ENCODE measurements around the gene EPGN. TPM values are rescaled to one million over a fixed set of nuclear protein-coding genes. Genes with fewer than 3 reads are reported as not detected.

The EPGN gene
- total RNA-seq, 1 donor from 2014 or later: 5.3 TPM

DNA sequence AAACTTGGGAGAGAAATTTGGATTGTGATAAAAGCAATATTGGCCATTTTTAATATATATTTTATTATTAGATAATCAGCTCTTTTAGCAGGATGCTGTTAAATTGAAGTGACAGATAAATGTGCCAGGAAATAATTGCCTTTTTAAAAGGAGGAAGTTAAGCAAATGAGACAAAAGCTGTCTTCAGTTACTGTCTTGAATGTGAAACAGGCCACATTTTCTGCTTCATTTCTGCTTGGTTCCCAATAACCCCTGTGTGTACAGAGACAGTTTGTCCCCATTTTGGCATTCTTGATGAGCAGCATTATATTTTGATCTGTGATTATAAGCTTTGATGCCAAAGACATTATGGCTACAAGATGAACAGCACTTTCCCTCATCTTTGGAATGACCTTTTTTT, 953 bp downstream of the EPGN start:
- no peak for DNase-seq (ENCODE audit: low read depth)

DNA sequence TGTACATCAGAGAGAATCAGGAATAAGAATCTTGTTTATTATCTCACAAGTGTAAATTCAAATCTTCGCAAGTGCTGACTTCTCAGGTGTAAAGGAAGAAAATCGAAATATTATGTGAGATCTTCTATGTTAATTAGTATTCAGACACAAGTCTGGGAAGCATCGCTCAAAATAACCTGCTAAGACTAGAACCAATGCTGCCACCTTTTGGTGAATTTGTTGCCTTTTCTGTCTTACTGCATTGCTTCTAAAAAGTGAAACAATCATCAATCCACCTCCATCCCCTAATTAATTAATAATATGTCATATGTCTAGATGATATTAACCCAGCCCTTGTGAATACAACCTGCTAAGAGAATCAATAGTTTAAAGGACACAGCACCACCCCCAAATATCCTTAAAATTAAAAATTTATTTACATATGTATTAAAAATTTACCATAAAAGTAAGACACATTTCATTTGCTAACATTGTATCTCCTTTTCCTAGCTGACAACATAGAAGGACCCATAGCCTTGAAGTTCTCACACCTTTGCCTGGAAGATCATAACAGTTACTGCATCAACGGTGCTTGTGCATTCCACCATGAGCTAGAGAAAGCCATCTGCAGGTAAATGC, 3.5 kb downstream of the EPGN start:
- peak; percentile 76 for DNase-seq (ENCODE audit: low read depth)

DNA sequence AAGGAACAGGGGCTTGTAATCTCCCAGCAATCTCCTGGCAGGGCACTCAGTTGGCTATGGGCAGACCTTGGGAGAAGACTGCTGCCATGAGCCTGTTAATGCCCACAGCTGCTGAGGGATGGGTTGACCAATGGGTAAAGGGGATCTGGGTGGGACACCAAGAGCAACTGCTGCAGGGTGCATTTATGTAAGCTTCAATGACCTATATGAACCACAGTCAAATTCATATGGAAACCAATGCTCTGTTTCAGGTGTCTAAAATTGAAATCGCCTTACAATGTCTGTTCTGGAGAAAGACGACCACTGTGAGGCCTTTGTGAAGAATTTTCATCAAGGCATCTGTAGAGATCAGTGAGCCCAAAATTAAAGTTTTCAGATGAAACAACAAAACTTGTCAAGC, 6.1 kb downstream of the EPGN start:
- no peak for DNase-seq (ENCODE audit: low read depth)

DNA sequence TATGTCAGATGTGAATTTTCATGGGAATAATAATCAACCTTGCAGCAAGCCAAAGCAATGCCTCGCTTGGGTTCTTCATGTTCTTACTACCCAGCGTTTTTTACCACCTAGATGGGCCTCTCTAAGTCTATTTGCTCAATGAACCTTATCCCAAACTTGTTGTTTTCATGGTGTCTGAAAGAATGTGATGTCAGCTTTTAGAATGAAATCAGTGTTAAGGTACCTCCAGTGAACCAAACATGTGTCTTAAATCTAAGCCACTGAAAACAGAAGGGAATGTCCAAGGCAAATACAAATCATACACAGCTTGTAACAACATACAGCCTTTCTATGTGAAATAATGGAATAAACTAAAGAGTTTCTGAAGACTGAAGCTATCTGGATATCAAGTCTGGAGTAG, 6.7 kb downstream of the EPGN start:
- no peak for DNase-seq (ENCODE audit: low read depth)

DNA sequence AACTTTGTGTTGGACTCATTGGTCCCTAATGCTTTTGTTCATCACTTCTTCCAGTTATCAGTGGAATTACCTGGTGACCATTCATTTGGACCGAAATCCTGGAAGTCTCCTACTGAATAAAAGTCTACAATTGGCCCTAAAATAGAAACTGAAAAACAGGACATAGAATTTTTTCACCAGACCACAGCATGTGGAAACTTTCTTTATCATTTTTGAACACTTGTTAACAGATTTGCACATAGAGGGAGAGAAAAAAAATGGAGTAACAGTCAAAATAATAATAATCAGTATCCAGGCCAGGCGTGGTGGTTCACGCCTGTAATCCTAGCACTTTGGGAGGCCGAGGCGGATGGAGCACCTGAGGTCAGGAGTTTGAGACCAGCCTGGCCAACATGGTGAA, 7.1 kb downstream of the EPGN start:
- DNase-seq (ENCODE audit: low read depth): no peak

DNA sequence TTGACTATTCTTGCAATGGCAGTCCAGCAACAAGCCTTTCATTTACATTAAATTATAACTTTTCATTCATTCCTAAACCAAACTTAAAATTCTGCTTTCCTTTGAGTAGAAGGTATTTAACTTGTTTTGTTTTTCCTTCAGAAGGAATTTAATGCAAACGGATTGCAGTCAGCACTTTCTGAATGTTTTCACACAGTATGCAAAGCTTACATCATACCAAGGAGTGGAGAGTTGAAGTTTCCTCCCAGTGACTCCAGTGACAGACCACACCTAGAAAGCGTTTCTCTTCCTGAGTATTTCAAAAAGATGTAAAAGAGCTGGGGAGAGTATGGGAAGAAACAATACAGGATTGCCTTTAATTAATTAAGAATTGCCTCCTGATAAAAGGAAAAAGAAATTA, 8.1 kb downstream of the EPGN start:
- no peak for DNase-seq (ENCODE audit: low read depth)

DNA sequence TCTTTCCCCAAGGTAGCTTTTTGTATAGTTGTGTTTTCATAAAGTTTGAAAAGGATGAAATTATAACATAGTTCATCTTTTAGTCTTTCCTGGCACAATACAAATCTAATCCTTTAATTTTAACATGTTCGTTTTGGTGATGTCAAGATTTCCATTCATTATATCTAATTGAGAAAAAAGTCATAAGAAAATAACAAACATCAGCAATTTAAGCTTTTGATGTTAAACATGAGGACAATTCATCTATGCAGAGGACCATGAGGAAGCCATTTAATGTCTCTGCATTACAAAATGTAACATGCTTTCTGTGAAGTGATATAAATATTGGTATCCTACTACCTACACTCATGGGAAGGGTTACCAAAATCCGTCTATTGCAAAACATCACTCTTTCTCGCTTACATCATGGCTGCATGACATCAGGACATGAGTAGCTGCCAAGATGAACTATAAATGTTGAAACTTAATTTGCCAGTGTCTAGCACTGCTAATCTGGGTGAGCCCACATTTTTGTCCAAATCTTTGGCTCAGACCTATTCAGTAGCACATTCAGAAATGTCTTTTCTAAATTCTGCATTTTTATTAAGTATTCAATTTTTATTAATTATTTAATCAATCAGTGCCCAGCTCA, 9.5 kb downstream of the EPGN start:
- no peak for DNase-seq (ENCODE audit: low read depth)

DNA sequence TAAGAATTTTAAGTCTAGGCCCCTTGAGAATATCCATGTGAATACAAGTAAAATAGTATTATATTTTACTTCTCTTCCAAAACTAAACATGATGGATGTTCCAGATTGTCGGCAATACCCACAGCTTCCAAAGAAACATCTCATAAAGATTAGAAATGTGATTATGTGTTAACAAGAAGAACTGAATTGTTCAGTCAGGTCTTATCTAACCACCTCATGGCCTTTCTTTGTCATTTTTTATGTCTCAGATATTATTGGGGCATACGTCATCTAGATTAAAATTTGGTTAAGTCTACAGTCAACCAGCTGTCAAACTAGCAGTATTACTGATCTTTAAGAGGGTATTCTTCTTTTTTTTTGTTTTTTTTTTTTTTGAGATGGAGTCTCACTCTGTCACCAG, 10.0 kb downstream of the EPGN start:
- no peak for DNase-seq (ENCODE audit: low read depth)

DNA sequence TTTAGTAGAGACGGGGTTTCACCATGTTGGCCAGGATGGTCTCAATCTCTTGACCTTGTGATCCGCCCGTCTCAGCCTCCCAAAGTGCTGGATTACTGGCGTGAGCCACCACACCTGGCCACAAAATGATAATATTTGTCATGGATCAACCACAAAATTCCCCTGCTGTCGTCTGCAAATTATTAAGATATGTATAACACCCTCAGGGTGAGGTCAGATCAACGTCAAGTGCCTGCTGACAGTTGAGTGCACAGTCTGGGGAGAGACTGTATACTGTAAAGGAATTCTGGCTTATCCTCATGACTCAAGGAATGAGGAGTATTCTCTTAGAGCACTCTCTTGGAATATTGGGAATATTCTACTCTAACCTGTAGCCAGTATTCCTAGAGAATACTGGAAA, 11.2 kb downstream of the EPGN start:
- no peak for DNase-seq (ENCODE audit: low read depth)

DNA sequence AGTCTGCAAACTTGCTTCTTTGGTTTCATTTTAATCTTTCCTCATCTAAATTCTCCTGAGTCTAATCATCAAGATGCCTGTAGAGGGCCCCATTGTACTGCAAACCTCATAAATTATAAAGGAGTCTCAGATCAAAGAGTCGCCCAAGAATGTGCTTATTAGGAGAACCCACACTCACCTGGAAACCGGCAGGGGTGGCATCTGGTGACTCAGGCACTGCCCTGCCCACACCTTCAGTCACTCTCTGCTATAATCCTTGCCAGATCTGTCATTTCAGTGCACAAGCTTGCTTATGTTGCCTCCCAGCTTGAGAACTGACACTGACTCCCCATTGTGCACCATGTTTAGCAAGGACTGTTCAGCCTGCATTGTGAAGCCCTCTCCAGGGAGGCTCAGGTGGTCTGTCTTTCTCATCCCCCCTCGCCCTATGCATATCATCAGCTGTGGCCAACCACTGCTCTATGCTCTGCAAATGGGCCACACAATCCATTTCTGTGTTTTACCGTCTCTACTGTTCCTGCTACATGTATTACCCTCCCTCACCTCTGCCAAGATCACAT, 12.4 kb downstream of the EPGN start:
- DNase-seq (ENCODE audit: low read depth): peak; percentile 86

DNA sequence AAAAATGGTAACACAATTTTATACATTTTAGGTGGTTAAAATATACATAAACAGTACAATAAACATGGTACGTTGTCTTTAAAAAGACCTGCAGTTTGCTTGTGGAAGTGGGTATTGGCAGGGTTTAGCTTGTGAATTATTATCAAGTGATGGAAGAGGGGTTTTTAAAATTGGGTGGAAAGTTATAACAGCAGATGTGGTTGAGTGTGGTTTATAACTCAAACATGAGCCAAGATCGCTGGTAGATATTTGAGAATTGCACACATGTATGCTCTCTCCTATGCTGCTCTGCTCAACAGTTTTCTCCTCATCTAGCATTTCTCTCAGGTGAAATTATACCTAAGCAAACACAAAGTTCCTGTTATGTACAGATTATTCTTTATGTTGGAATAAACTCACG, 14.0 kb downstream of the EPGN start:
- DNase-seq (ENCODE audit: low read depth): no peak

DNA sequence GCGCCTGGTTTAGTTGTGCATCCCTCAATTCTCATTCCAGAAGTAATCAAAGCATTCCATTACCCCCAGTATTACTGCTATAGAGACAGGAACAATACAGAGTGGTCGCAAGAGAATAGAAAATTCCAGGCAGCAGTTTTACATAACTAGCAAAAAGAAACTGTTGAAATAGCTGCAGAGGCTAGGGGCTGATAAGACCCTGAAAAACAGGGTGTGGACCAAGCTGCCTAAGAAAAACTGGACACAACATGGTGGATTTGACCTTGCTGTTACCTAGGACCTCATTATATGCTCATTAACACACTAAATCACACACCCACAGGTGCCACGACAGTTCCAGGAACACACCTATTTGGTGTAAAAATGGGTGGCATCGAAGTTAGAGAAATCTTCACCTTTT, 15.4 kb downstream of the EPGN start:
- no peak for DNase-seq (ENCODE audit: low read depth)

DNA sequence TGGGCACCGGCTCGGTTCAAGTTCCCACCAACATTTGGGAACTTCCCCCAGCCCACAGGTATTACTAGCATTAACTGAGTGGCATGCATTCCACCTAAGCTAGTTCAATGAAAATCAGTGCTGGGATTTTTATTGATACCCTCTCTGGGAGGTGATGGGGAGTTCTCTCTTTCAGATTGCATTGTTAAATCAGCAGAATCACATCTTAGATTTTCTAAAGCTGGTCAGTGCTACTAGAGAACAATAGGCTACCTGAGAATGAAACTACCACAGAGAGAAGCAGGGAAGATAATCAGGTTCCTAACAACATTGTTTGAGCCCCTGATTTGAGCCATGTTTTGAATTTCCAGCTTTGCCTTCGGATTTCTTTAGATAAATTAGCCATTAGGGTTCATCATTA, 16.0 kb downstream of the EPGN start:
- no peak for DNase-seq (ENCODE audit: low read depth)

DNA sequence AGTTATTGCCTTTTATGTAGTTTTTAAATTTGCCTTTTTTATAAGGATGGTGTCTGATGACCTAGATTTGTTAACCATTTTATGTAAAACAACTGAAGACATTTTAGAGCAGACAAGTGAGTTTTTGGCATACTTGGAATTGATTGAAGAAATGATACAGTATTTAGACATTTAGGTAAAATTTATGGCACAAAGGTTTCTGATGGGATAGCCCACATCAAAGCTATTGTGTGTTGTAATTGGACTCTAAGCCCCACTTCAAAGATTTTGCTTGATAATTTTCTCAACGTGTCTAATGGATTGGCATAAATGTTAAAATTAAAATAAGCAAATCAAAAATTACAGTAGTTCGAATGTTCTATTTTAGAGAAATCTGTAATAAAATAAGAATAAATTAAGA, 17.6 kb downstream of the EPGN start:
- no peak for DNase-seq (ENCODE audit: low read depth)

DNA sequence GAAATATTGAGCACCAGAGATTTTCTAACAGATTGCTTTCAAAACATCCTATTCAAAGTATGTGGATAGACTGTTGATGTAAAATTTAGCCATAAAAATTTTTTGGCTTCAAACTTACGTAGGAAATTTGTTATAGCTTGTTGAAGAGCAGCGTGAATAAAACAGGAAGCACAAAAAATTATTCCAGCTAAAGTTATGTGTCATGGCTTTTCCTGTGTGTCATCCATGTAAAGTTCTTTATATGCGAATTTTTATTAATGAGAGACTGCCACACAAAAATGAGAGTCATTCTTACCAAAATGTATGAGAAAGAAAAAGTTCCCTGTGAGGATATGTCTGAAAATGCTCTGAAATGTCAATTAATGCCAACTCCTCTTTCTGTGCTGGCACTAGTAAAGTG, 19.5 kb downstream of the EPGN start:
- no peak for DNase-seq (ENCODE audit: low read depth)

DNA sequence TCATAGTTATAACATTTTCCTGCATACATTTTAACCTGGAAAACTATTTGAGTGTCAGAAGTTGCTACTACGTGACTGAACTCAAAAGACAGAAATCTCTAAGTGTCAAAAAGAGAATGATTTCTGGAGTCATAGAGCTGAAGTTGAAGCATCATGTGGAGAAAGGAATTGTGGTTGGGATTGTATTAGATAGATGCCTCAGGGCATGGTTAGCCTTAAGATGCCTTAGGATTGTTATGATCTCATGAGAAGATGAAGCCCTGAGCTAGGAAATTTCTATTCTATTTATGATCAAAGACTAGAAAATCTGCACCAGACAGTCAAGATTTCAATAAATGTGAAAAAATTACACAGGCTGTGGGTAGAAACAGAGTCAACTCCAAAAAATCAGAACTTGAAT, 20.2 kb downstream of the EPGN start:
- no peak for DNase-seq (ENCODE audit: low read depth)

DNA sequence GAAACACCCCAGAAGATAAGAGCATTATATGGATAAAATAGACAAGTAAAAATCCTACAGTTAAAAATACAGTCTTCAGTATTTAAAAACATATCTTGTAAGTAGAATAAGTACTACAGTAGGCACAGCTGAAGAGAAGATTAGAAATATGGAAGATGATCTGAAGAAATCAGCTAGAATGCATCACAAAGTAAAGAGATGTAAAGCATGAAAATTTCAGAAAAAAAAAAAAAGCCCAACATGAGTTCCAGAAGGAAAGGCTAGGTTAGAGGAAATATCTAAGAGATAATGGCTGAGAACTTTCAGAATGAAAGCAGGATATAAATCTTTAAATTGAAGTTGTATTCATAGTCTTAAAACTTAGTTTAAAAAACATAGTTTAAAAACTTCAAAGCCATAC, 21.0 kb downstream of the EPGN start:
- DNase-seq (ENCODE audit: low read depth): no peak

DNA sequence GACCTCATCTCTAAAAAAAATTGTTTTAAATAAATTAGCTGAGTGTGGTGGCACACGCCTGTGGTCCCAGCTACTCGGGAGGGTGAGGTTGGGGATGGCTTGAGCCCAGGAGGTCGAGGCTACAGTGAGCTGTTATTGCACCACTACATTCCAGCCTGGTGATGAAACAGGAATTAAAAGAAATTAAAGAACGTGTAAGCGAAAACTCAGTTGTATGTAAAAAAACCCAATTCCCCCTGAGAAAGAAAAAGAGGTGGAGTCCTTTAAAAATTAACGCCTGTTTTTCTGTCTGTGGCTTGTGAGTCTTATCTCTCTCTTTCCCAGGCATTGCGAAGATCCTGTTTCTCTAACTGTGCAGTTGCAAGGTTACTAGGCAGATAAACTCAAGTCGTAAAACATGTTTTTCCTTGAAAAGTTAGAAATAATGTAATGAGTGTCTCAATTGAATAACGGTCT, 22.1 kb downstream of the EPGN start:
- DNase-seq (ENCODE audit: low read depth): no peak

DNA sequence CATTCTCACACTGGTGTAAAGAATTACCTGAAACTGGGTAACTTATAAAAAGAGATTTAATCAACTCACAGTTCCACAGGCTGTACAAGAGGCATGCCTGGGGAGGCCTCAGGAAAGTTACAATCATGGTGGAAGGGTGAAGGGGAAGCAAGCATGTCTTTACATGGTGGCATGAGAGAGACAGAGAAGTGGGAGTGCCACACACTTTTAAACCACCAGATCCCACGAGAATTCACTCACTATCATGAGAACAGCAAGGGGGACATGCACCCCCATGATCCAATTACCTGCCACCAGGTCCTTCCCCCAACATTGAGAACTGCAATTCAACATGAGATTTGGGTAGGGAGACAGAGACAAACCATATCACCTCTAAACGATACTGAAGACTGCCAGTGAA, 23.0 kb downstream of the EPGN start:
- no peak for DNase-seq (ENCODE audit: low read depth)

DNA sequence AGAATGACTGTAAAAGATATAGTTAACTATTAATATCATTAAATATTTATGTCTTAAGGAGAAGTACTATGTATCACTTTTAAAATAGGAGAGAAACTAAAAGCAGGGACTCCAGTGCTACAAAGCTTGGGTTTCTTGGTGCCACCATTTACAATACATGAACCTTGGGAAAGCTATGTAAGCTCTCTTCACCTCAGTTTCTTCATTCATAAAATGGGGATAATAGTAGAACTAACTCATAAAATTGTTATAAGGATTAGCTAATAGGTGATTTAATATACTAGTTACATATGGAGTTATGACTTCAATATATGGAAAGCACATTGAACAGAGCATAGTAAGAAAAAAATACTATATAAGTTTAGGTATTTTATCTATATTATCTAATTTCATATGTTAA, 23.7 kb downstream of the EPGN start:
- no peak for DNase-seq (ENCODE audit: low read depth)

DNA sequence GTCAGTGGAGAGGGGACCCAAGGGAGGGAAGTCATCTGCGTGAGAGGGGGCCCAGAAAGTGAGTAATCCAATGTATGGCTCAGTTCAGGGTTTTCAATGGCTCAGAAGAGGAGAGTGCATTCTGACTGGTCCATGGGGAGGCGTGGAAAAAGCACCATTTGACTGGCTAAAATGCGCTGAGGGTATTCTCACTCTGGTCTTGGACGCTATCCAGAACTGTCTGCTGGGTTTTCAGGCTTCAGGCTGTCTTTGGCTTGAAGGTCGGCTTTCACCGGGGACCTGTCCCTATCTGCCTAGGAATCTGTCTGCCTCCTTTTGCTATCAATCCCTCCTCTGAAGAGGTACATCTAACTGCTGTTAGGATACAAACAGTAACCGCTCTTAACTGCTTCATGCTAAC, 26.4 kb downstream of the EPGN start:
- no peak for DNase-seq (ENCODE audit: low read depth)

DNA sequence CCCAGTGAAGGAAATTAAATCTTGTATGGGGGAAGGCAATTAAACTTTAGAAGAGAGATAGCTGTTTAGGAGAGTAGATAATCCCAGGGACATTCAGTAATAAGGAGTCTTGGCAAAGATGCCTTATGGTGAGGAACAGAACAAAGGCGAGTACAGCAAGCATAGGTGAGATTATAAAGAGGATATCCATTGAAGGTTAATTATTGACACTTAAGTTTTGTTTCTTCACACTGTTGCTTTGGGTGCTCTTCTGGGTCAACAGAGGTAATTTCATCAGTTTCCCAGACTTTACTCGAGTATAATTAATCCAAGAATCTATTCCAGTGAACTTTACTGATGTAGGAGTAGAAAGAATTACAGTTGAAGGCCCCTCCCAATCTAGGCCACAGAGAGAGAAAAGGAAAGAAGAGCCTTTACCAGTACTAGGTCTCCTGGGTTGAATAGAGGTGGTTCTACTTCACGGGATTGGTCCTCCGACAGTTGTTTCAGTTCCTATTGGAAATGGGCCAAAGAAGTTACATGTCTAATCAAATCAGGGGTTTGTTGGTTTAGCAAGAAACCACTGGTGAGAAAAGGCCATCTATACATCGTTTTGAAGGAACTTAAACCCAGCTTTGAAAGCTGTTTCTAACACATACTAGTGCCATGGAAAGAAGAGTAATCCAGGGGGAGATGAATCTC, 27.2 kb downstream of the EPGN start:
- DNase-seq (ENCODE audit: low read depth): no peak

DNA sequence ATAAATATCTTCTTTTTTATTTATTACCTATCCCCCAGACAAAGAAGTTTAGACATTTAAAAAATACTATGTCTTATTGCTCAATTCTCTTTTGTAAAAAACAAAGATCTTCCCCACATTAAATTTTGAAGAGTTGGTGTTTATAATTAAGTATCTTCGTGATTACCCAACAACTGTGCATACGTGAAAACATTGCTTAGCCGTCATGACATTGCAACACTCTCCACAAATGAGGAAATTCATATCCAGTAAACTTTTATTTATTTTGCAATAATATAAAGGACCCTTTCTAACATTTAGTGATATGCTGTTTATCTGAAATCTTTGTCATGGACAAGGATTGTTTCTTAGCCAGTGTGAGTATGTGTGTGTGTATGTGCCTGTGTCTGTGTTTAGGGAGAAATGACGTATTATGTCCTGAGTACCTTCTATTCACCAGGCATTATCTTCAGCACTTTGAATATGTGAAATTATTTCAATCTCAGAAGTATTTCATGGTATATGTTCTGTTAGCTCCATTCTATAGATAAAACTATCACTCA, 30.6 kb downstream of the EPGN start:
- DNase-seq (ENCODE audit: low read depth): no peak

Data from renal cortical epithelial cell (primary cell).